SU-DHL-6 (cell line): ENCODE results near the gene INVS.

Source experiments
- EZH2phosphoT487 ChIP-seq: fragments of 200-600 bp; sonication (generic), shearing (Covaris generic); conservative IDR thresholded peaks from 2 replicates; pipeline ENCODE4 v1.6.1; 2018; ENCODE audit warnings: mild to moderate bottlenecking, antibody characterized with exemption, low read length, moderate library complexity, mixed read lengths
- TF ChIP-seq, protein P1 (sequence below): fragments of 200-600 bp; sonication (generic); IDR thresholded peaks from one replicate; pipeline ENCODE4 v1.5.1; 2017; ENCODE audit warnings: antibody characterized with exemption, mild to moderate bottlenecking, low read length, moderate library complexity; ENCODE audit not compliant: insufficient read depth, poor library complexity, severe bottlenecking

- TF ChIP-seq EZH2phosphoT487 = no peak
- TF ChIP-seq, protein P1, sequence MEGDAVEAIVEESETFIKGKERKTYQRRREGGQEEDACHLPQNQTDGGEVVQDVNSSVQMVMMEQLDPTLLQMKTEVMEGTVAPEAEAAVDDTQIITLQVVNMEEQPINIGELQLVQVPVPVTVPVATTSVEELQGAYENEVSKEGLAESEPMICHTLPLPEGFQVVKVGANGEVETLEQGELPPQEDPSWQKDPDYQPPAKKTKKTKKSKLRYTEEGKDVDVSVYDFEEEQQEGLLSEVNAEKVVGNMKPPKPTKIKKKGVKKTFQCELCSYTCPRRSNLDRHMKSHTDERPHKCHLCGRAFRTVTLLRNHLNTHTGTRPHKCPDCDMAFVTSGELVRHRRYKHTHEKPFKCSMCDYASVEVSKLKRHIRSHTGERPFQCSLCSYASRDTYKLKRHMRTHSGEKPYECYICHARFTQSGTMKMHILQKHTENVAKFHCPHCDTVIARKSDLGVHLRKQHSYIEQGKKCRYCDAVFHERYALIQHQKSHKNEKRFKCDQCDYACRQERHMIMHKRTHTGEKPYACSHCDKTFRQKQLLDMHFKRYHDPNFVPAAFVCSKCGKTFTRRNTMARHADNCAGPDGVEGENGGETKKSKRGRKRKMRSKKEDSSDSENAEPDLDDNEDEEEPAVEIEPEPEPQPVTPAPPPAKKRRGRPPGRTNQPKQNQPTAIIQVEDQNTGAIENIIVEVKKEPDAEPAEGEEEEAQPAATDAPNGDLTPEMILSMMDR = no peak
These were observed 197.4 kb downstream of the INVS start for GRCh38 chr9:100296407-100296806.
